IMR-90 (cell line): ENCODE results near the gene EXOC4.

ENCODE experiments used
- CEBPB ChIP-seq: IDR thresholded peaks from 2 replicates; pipeline ENCODE4 v1.6.1; 2012; ENCODE audit warnings: low read depth, low read length, improper control_type of control experiment
- CHD1 ChIP-seq: IDR thresholded peaks from 2 replicates; pipeline ENCODE4 v1.6.1; 2012; ENCODE audit warnings: low read depth, low read length, improper control_type of control experiment
- FOS ChIP-seq: fragments of 150-350 bp; IDR thresholded peaks from 2 replicates; pipeline ENCODE4 v1.6.1; 2016; ENCODE audit warnings: low read depth, low read length
- MAFK ChIP-seq: IDR thresholded peaks from 2 replicates; pipeline ENCODE4 v1.6.1; 2012; ENCODE audit warnings: low read depth, low read length, improper control_type of control experiment
- MAZ ChIP-seq: IDR thresholded peaks from 2 replicates; pipeline ENCODE4 v1.6.1; 2012; ENCODE audit warnings: low read depth, mild to moderate bottlenecking, low read length, improper control_type of control experiment, moderate library complexity, borderline replicate concordance
- MXI1 ChIP-seq: IDR thresholded peaks from 2 replicates; pipeline ENCODE4 v1.6.1; 2012; ENCODE audit warnings: low read depth, mild to moderate bottlenecking, low read length, moderate library complexity, borderline replicate concordance
- POLR2A ChIP-seq: IDR thresholded peaks from 2 replicates; pipeline ENCODE4 v1.6.1; 2012; ENCODE audit warnings: mild to moderate bottlenecking, low read depth, low read length
- RAD21 ChIP-seq: IDR thresholded peaks from 2 replicates; pipeline ENCODE4 v1.6.1; 2012; ENCODE audit warnings: low read length, improper control_type of control experiment
- RCOR1 ChIP-seq: IDR thresholded peaks from 2 replicates; pipeline ENCODE4 v1.6.1; 2012; ENCODE audit warnings: mild to moderate bottlenecking, low read length, improper control_type of control experiment; ENCODE audit not compliant: insufficient replicate concordance
- SMC3 ChIP-seq: fragments of 150-350 bp; IDR thresholded peaks from 2 replicates; pipeline ENCODE4 v1.6.1; 2016; ENCODE audit warnings: low read depth, mild to moderate bottlenecking, antibody characterized with exemption, low read length, moderate library complexity
- TF ChIP-seq, protein P1 (sequence below): conservative IDR thresholded peaks from 2 replicates; pipeline ENCODE4 v1.5.1; 2012; ENCODE audit warnings: mild to moderate bottlenecking, low read depth, low read length, improper control_type of control experiment
- TF ChIP-seq, protein P2 (sequence below): fragments of 150-350 bp; IDR thresholded peaks from 2 replicates; pipeline ENCODE4 v1.6.1; 2016; ENCODE audit warnings: low read depth, mild to moderate bottlenecking, low read length, moderate library complexity, borderline replicate concordance

DNA sequence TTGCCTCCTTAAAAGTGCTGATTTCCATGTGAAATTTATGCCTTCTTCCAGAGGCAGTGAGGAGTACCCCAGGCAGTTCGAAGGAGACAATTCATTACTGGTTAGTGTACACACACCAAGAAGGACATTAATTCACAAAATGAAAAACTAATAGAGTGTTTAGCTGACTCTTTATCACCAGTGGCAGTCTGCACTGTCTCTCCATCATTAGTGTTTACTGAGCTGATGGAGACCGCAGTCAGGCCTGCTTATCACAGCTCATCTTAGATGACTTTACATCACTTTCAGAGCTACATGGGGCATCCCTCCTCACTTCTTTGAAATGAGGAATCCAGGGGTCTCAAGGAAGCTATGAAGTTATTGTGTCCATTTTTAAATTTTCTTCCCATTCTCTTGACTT, 718.7 kb downstream of the EXOC4 start:
- TF ChIP-seq, protein P1, sequence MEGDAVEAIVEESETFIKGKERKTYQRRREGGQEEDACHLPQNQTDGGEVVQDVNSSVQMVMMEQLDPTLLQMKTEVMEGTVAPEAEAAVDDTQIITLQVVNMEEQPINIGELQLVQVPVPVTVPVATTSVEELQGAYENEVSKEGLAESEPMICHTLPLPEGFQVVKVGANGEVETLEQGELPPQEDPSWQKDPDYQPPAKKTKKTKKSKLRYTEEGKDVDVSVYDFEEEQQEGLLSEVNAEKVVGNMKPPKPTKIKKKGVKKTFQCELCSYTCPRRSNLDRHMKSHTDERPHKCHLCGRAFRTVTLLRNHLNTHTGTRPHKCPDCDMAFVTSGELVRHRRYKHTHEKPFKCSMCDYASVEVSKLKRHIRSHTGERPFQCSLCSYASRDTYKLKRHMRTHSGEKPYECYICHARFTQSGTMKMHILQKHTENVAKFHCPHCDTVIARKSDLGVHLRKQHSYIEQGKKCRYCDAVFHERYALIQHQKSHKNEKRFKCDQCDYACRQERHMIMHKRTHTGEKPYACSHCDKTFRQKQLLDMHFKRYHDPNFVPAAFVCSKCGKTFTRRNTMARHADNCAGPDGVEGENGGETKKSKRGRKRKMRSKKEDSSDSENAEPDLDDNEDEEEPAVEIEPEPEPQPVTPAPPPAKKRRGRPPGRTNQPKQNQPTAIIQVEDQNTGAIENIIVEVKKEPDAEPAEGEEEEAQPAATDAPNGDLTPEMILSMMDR, result no peak
- no peak for TF ChIP-seq CEBPB
- no peak for TF ChIP-seq MAFK
- no peak for TF ChIP-seq SMC3
- no peak for TF ChIP-seq RAD21
- TF ChIP-seq POLR2A, result no peak
- no peak for TF ChIP-seq MXI1
- no peak for TF ChIP-seq FOS
- no peak for TF ChIP-seq RCOR1
- no peak for TF ChIP-seq MAZ
- TF ChIP-seq, protein P2, sequence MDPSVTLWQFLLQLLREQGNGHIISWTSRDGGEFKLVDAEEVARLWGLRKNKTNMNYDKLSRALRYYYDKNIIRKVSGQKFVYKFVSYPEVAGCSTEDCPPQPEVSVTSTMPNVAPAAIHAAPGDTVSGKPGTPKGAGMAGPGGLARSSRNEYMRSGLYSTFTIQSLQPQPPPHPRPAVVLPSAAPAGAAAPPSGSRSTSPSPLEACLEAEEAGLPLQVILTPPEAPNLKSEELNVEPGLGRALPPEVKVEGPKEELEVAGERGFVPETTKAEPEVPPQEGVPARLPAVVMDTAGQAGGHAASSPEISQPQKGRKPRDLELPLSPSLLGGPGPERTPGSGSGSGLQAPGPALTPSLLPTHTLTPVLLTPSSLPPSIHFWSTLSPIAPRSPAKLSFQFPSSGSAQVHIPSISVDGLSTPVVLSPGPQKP, result no peak
- TF ChIP-seq CHD1, result no peak
